ENCODE data around the gene PGBD2.
A peak's percentile ranks its signal among the peaks of the same experiment; 100 is the strongest.

DNA sequence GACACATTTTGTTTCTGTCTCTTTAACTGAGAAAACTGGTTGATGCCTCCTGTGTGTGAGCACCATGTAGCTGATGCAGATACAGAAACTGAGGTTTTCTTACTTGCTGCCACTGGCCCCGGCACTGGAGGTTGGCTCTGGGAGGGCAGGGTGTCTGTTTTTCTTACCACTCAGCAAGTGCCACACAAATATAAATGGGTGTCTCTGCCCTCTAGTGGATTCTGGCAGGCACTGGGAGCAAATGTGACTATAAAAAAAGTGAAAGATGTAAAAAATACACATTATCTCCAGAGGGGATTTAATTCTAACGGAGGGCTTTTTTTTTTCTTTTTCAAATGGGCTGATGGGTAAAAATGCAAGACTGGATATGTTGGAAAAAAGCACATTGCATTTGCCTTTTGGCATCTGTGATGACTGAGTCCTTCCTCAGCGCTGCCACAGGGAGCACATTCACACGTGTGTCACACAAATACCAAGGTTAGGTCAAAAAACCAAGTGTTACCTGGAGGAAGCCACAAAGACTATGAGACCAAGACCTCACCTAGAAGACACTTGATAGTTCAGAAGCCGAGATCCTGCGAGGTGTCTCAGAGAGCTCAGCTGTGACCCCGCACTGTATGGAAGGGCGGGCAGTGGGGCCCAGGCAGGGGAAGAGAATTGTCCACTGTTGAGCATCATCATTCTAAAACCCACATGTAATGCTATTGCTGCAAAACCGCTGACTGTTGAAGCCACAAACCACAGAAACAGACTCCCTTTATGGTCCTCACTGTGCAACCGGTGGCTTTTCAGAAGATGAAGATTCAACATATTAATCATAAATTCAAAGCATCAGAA, 18.9 kb downstream of the PGBD2 start:
- no peak for TF ChIP-seq POLR2A (IDR thresholded peaks at IDR 0.05)
- TF ChIP-seq, protein P1, sequence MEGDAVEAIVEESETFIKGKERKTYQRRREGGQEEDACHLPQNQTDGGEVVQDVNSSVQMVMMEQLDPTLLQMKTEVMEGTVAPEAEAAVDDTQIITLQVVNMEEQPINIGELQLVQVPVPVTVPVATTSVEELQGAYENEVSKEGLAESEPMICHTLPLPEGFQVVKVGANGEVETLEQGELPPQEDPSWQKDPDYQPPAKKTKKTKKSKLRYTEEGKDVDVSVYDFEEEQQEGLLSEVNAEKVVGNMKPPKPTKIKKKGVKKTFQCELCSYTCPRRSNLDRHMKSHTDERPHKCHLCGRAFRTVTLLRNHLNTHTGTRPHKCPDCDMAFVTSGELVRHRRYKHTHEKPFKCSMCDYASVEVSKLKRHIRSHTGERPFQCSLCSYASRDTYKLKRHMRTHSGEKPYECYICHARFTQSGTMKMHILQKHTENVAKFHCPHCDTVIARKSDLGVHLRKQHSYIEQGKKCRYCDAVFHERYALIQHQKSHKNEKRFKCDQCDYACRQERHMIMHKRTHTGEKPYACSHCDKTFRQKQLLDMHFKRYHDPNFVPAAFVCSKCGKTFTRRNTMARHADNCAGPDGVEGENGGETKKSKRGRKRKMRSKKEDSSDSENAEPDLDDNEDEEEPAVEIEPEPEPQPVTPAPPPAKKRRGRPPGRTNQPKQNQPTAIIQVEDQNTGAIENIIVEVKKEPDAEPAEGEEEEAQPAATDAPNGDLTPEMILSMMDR (IDR thresholded peaks at IDR 0.05), result peak in 5 of 7 experiments; percentile 43 to 66 (median 52)
